Measurements from ENCODE around the gene AGAP3.
A peak's percentile ranks its signal among the peaks of the same experiment; 100 is the strongest.

- TF ChIP-seq EZH2 (IDR thresholded peaks at IDR 0.05; ENCODE audit: insufficient read depth, low read length) (no peak), CTCF (IDR thresholded peaks at IDR 0.05; ENCODE audit: insufficient read depth, low read depth, low read length) (peak; percentile 87)
Measured at GRCh38 chr7:151123822-151124464, 37.7 kb downstream of the AGAP3 start.

All from astrocyte (in vitro differentiated cells and primary cell).